Large intestine (tissue), 3 donors: ENCODE data around the gene NRG2. TPM values are rescaled to one million over a fixed set of nuclear protein-coding genes. Genes with fewer than 3 reads are reported as not detected.

Experiments used
- DNase-seq, 2 donors: peaks; one replicate each; pipeline versions ENCODE4 v3.0.0 to v3.0.0-alpha.2; 2013
- H3K27ac ChIP-seq: one replicate; pipeline ENCODE4 v1.5.1; 2013; ENCODE audit warnings: low read length
- H3K27me3 ChIP-seq: 2 replicates; pipeline ENCODE4 v1.6.1; 2013; ENCODE audit warnings: low read length; ENCODE audit not compliant: control insufficient read depth, insufficient read depth
- H3K36me3 ChIP-seq: 2 replicates; pipeline ENCODE4 v1.6.1; 2013; ENCODE audit warnings: low read length; ENCODE audit not compliant: control insufficient read depth, insufficient read depth
- H3K4me1 ChIP-seq: one replicate; pipeline ENCODE4 v1.6.1; 2013; ENCODE audit warnings: low read length; ENCODE audit not compliant: control insufficient read depth, insufficient read depth
- H3K4me3 ChIP-seq: one replicate; pipeline ENCODE4 v1.5.1; 2013; ENCODE audit warnings: low read length
- H3K9me3 ChIP-seq: one replicate; pipeline ENCODE4 v1.6.1; 2013; ENCODE audit warnings: mild to moderate bottlenecking, low read depth, low read length, moderate library complexity; ENCODE audit not compliant: control insufficient read depth
- WGBS: methylation state at CpG from one replicate; pipeline ENCODE4 v1.1.5; 2013; ENCODE audit warnings: low lambda C conversion rate; ENCODE audit not compliant: insufficient coverage; 5-methylcytosine and 5-hydroxymethylcytosine counted together
- polyA plus RNA-seq: library from polyadenylated mRNA; unstranded; fragments of 120-200 nt; gene quantifications from one replicate; pipeline ENCODE4 v1.2.1, GENCODE V29; 2013

Gene NRG2
- polyA plus RNA-seq, 1 donor = 1.1 TPM

DNA sequence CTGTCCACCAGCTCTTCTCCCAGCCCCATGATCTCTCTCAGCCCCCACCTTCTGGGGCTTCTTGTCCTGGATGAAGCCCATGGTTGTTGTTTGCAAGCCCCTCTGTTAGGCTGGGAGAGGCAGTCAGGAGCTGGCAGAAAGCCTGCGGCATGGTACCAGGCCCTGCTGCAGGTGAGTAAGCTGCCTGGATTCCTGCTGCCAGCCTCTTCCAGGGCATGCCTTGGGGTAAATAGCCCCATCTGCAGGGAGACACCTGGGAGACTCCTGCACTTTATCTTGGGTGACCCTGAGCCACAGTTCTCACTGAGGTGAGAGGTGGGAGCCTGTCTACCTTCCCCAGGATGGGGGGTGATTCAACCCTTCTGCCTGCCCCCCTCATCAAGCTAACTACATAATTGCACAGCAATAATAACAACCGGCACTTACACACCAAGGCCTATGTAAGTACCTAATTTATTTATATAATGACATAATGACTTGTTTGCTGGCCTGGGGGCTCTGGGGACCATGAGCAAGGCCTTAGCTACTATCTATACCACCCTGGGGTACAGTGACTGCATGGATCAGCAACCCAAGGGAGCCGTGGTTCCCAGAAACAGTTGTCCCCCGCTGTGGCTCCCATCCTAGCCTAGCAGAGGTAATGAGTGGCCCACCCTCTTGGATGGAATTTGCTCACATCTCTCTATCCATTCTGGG is 131.5 kb downstream of the NRG2 start:
- no CpG with 5 or more reads among the region's 4 CpGs for WGBS
- no peaks in the 10 kb centered on the region for H3K4me1 ChIP-seq
- H3K9me3 ChIP-seq = no peaks in the 10 kb centered on the region
- no peaks in the 10 kb centered on the region for H3K36me3 ChIP-seq
- peaks cover 12% of the 10 kb centered on the region for H3K27me3 ChIP-seq
- H3K4me3 ChIP-seq = no peak overlapping the region
- no peak overlapping the region for H3K27ac ChIP-seq
- DNase-seq = no peak

DNA sequence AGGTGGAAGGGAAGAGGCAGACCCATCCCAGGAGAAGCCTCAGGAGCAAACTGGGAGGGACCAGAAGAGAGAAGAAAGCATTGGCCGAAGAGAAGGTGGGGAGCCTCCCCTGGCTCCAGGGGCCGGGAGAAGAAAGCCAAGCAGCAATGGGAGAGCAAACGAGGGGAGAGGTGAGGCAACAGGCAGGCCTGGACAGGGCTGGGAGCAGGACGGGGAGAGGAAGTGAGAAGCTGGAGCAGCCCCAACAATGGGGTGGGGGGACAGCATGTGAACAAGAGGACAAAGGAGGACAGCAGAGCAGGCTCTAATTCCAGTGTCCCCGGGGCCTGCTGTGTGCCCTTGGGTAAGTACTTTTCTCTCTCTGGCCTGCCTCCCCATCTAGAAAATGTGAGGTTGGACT is 132.2 kb downstream of the NRG2 start:
- H3K27ac ChIP-seq = no peak overlapping the region
- no peak for DNase-seq
- no peak overlapping the region for H3K4me3 ChIP-seq
- peaks cover 18% of the 10 kb centered on the region for H3K27me3 ChIP-seq
- no peaks in the 10 kb centered on the region for H3K4me1 ChIP-seq
- no peaks in the 10 kb centered on the region for H3K9me3 ChIP-seq
- no CpG with 5 or more reads among the region's 5 CpGs for WGBS
- H3K36me3 ChIP-seq = no peaks in the 10 kb centered on the region

DNA sequence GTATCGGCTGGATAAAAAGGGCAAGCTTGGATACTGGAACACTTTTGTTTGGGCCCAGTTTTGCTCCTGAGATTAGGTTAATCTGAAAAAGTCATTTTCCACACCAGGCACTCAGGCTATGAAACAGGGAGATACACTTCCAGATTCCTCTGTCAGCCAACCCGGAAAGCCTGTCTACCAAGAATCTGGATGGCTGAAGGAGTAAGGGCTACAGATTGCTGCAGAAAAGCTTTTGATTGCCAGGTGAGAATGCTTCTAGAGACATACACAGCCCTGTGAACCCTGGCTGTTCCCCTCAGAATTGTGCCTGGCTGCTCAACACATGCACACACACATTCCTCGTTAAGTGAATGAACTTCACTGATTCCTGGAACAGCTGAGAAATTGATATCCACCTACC is 133.1 kb downstream of the NRG2 start:
- no peaks in the 10 kb centered on the region for H3K9me3 ChIP-seq
- H3K27me3 ChIP-seq = peaks cover 27% of the 10 kb centered on the region
- no peaks in the 10 kb centered on the region for H3K36me3 ChIP-seq
- no peak overlapping the region for H3K27ac ChIP-seq
- peaks cover 4% of the 10 kb centered on the region for H3K4me1 ChIP-seq
- no peak overlapping the region for H3K4me3 ChIP-seq
- DNase-seq = no peak
- WGBS = no CpG with 5 or more reads among the region's 3 CpGs

DNA sequence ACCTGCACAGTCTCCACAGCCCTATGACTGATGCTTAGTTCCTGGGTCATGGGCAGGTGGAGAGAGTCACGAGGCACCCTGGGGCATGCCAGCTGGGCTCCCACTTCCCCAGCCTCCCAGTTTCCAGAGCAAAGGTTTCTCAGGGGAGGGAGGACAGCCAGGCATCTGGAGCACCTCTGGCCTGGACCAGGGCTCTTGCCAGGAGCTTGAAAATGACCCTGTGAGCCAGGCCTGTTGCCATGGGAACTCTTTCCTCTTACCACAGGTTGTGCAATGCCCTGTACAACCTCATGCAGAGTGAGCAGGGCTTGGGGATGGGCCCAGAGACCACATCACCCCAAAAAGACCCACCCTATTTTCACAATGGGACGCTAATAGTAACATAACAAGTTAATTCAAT is 134.3 kb downstream of the NRG2 start:
- H3K4me1 ChIP-seq = peaks cover 10% of the 10 kb centered on the region
- H3K27ac ChIP-seq = no peak overlapping the region
- H3K4me3 ChIP-seq = no peak overlapping the region
- H3K27me3 ChIP-seq = peaks cover 35% of the 10 kb centered on the region
- no CpG with 5 or more reads among the region's 2 CpGs for WGBS
- no peak for DNase-seq
- H3K9me3 ChIP-seq = peaks cover under 1% of the 10 kb centered on the region
- no peaks in the 10 kb centered on the region for H3K36me3 ChIP-seq

DNA sequence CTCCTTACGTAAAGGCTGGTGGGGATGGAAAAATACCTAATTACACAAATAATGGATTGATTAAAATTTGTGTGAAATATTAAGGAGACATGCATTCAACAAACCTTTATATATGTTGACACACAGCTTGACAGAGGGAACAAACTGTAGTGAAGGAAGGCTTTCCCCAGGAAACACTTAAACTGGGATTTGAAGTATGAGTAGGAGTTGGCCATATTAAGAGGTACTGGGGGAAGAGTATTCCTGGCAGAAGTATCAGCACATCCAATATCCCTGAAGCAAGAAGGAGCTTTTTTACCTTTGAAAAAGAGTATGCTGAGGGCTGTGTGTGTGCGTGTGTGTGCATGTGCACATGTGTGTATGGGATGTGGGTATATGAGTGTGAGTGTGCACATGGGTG is 136.4 kb downstream of the NRG2 start:
- Histone ChIP-seq H3K36me3 (no peaks in the 10 kb centered on the region), H3K4me3 (no peak overlapping the region), H3K9me3 (peaks cover 3% of the 10 kb centered on the region), H3K27ac (no peak overlapping the region), H3K4me1 (peaks cover 10% of the 10 kb centered on the region), H3K27me3 (peaks cover 56% of the 10 kb centered on the region)
- WGBS = 100% methylated on average over 1 of the region's 2 CpGs
- DNase-seq = no peak

DNA sequence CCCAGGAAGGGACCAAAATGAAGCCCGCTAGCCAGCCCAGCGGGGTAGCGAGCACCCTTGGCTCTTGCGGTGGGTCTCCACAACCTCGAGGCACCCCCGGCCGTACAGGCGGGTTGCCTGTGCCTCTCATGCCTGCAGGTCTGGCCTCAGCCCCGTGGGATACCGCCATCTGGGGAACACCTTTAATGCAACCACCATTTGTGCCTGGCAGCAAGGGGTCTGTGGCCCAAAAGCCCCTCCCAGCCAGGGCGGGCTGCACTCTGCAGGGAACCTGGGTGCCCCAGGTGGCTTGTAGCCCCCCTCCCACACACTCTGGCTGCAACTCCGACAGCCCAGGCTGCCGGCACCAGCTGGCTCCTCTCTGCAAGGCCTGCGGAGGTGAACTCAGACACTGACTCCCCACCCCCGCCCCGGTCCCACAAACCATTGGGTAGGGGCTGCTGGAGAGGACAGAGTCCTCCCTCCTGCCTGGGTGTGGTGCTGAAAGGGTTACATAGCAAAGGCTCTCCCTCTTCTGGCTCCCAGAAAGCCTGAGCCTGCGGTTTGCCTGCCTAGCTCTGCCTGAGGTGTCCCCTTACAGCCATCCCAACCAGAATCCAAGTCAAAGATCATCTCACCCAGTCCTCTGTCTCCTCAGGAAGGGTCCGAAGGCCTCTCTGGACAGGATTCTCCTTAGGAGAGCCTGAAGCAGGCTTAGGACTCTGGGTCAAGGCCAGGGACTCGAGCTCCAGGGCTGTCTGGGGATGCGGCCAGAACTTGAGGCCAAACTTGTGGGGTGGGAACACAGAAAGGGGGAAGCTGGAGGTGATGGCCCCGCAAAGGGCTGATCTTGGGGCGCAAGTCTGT is 138.1 kb downstream of the NRG2 start:
- no peak overlapping the region for H3K27ac ChIP-seq
- no peaks in the 10 kb centered on the region for H3K36me3 ChIP-seq
- peak overlapping the region; percentile 32 for H3K4me3 ChIP-seq
- H3K4me1 ChIP-seq = peaks cover 10% of the 10 kb centered on the region
- DNase-seq = no peak
- peaks cover 72% of the 10 kb centered on the region for H3K27me3 ChIP-seq
- peaks cover 3% of the 10 kb centered on the region for H3K9me3 ChIP-seq
- WGBS = no CpG with 5 or more reads among the region's 22 CpGs

DNA sequence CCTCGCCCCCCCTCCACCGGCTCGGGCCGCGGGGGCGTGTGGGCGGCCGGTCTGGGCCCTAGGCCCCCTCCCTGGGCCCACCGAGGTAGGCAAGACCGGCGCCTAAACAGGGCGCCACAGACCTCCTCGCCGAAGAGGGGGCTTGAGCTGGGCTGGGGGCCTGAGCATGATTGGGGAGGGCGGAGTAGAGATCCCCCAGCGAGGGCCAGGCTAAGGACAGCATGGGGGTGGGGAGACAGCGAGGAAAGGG is 138.6 kb downstream of the NRG2 start:
- H3K27ac ChIP-seq = no peak overlapping the region
- no peak for DNase-seq
- H3K27me3 ChIP-seq = peaks cover 75% of the 10 kb centered on the region
- no peaks in the 10 kb centered on the region for H3K36me3 ChIP-seq
- H3K9me3 ChIP-seq = peaks cover 3% of the 10 kb centered on the region
- H3K4me1 ChIP-seq = peaks cover 10% of the 10 kb centered on the region
- no CpG with 5 or more reads among the region's 17 CpGs for WGBS
- H3K4me3 ChIP-seq = peak overlapping the region; percentile 32

DNA sequence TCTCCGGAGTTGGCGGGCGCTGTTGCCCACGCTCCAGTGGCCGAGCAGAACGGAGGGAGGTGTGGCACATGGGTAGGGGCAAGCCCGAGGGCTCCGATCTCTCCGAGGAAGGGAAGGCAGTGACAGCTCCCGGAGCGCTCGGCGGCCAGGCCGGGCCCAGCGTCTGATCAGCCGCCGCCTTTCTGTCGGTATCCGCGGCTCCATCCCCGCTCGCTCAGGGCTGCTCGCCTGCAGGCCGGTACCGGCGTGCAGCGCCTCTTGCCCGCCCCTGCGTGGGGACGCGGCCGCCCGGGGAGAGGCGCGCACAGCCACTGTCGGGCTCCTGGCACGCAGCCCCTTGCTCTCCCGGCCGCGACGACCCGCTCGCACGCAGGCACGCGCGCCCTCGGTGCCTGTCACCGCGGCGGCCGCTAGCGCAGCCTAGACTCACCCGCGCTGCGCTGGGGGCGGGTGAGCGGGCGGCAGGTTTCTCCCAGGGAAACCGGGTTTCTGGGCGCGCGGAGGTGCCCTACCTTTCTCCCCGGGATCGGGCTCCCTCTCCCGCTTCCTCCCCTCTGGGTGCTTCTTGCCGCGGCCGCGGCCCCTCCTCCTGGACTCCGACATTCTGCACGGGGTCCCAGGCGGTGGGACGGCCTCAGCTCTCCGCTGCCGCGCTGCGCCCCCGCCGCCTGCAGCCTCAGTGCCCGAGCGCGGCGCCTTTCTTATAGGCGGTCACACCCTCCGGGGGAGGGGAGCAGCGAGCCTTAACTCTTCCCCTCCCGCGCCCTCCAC is 139.1 kb downstream of the NRG2 start:
- H3K27ac ChIP-seq = no peak overlapping the region
- no CpG with 5 or more reads among the region's 89 CpGs for WGBS
- peaks cover 3% of the 10 kb centered on the region for H3K9me3 ChIP-seq
- H3K4me3 ChIP-seq = peak overlapping the region; percentile 32
- peak in 1 of 2 donors; percentile 26 for DNase-seq
- H3K36me3 ChIP-seq = no peaks in the 10 kb centered on the region
- peaks cover 10% of the 10 kb centered on the region for H3K4me1 ChIP-seq
- peaks cover 76% of the 10 kb centered on the region for H3K27me3 ChIP-seq

DNA sequence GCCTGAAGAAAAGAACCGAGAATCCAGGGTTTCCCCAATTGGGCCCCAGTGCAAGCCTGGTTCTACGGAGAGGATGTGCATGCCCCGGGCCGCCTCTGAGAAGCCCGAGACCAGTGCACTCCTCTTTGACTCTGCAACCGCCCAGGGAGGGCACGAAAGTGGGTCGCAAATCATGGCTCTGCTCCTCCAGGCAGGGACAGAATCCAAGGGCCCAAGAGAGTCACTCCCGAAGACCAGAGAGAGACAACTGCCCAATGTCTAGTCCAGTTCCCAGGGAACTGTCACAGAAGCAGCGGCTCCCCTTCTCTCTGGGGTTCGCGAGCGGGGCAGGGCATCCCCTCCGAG is 139.7 kb downstream of the NRG2 start:
- Histone ChIP-seq H3K4me1 (peaks cover 10% of the 10 kb centered on the region), H3K27ac (no peak overlapping the region), H3K9me3 (peaks cover 3% of the 10 kb centered on the region), H3K4me3 (peak overlapping the region; percentile 14), H3K27me3 (peaks cover 82% of the 10 kb centered on the region), H3K36me3 (no peaks in the 10 kb centered on the region)
- 29% methylated on average over 1 of the region's 14 CpGs for WGBS
- DNase-seq = no peak

DNA sequence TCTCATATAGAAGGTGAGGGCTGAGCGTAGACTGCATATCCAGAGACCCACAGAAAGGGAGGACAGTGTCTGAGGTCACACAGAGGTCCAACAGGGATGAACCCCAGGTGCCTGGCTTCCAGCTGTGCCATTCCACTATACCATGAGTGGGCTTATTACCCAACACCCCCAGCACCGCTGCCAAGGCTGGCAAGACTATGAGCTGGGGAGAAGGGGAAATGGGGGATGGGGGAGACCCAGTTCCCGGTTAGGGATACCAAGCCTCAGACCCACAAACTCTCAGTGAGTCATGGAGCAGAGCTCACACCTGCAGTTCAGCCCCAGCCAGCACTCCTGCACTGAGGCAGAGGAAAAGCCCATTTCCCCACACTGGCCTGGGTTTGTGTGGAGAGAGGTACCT is 141.1 kb downstream of the NRG2 start:
- Histone ChIP-seq H3K9me3 (peaks cover 3% of the 10 kb centered on the region), H3K36me3 (no peaks in the 10 kb centered on the region), H3K4me1 (peaks cover 10% of the 10 kb centered on the region), H3K4me3 (no peak overlapping the region), H3K27me3 (peaks cover 87% of the 10 kb centered on the region), H3K27ac (no peak overlapping the region)
- WGBS = no CpG with 5 or more reads among the region's 3 CpGs
- DNase-seq = no peak
